WTC11 (cell line): Measurements from ENCODE around the gene SRD5A1. TPM values are rescaled to one million over a fixed set of nuclear protein-coding genes. Genes with fewer than 3 reads are reported as not detected.

Experiments used
- ATAC-seq: fragments of 200-7000 bp; cut with Tn5 transposase; 2 replicates; pipeline ENCODE4 v1.10.0; 2021; ENCODE audit warnings: mild to moderate bottlenecking, moderate library complexity
- CTCF ChIA-PET: fragments of 300-600 bp; sonication (Branson Sonifier 250); formaldehyde crosslinking; loops from one replicate; lab custom pipeline; 2021; ENCODE audit warnings: antibody characterized with exemption; lab: Charles Lee
- POLR2A ChIA-PET: fragments of 350-600 bp; sonication (Branson Sonifier 250); formaldehyde crosslinking; loops from one replicate; lab custom pipeline; 2021; ENCODE audit warnings: antibody characterized with exemption; lab: Charles Lee
- DNase-seq: peaks from one replicate; pipeline ENCODE4 v3.0.0; 2021; ENCODE audit warnings: low spot score
- H3K27ac Mint-ChIP-seq: 2 replicates; pipeline ENCODE4 v1.8.0; 2021; ENCODE audit warnings: mixed read lengths
- H3K27me3 Mint-ChIP-seq: 2 replicates; pipeline ENCODE4 v1.8.0; 2021; ENCODE audit warnings: low read depth, mild to moderate bottlenecking, moderate library complexity, mixed read lengths
- H3K36me3 Mint-ChIP-seq: 2 replicates; pipeline ENCODE4 v1.8.0; 2021; ENCODE audit warnings: mixed read lengths
- H3K4me1 Mint-ChIP-seq: 2 replicates; pipeline ENCODE4 v1.8.0; 2022; ENCODE audit warnings: mixed read lengths
- H3K4me3 Mint-ChIP-seq: 2 replicates; pipeline ENCODE4 v1.8.0; 2021; ENCODE audit warnings: mild to moderate bottlenecking, moderate library complexity, mixed read lengths
- H3K9me3 Mint-ChIP-seq: 2 replicates; pipeline ENCODE4 v1.8.0; 2021; ENCODE audit warnings: mixed read lengths
- CBFB ChIP-seq: sonication (generic); formaldehyde crosslinking; IDR thresholded peaks from 2 replicates; pipeline ENCODE4 v1.8.1; 2022; ENCODE audit warnings: mild to moderate bottlenecking, low read depth, missing genetic modification reagents
- ELF4 ChIP-seq: sonication (generic); formaldehyde crosslinking; IDR thresholded peaks from 2 replicates; pipeline ENCODE4 v1.8.1; 2022; ENCODE audit warnings: low read depth, mild to moderate bottlenecking, moderate library complexity, missing genetic modification reagents
- FOXK1 ChIP-seq: sonication (generic); formaldehyde crosslinking; IDR thresholded peaks from 2 replicates; pipeline ENCODE4 v1.8.0; 2022; ENCODE audit warnings: mild to moderate bottlenecking, moderate library complexity, missing genetic modification reagents
- FOXP1 ChIP-seq: sonication (generic); formaldehyde crosslinking; IDR thresholded peaks from 2 replicates; pipeline ENCODE4 v1.8.0; 2022; ENCODE audit warnings: missing genetic modification reagents, mild to moderate bottlenecking, moderate library complexity, borderline replicate concordance
- GABPB1 ChIP-seq: sonication (generic); formaldehyde crosslinking; IDR thresholded peaks from 2 replicates; pipeline ENCODE4 v1.8.1; 2023; ENCODE audit warnings: mild to moderate bottlenecking, missing genetic modification reagents
- IRF2 ChIP-seq: sonication (generic); formaldehyde crosslinking; IDR thresholded peaks from 2 replicates; pipeline ENCODE4 v1.8.0; 2022; ENCODE audit warnings: low read depth, missing genetic modification reagents, borderline replicate concordance
- KAT7 ChIP-seq: sonication (generic); formaldehyde crosslinking; IDR thresholded peaks from 2 replicates; pipeline ENCODE4 v1.8.1; 2023; ENCODE audit warnings: missing genetic modification reagents, mild to moderate bottlenecking, borderline replicate concordance
- OVOL2 ChIP-seq: fragments of 250-450 bp; sonication (Bioruptor Pico); IDR thresholded peaks from 2 replicates; pipeline ENCODE4 v1.9.0; 2021; ENCODE audit warnings: mild to moderate bottlenecking, borderline replicate concordance
- PRRX2 ChIP-seq: fragments of 250-450 bp; sonication (Bioruptor Pico); IDR thresholded peaks from 2 replicates; pipeline ENCODE4 v1.8.0; 2021; ENCODE audit warnings: mild to moderate bottlenecking
- RELA ChIP-seq: sonication (generic); formaldehyde crosslinking; IDR thresholded peaks from 2 replicates; pipeline ENCODE4 v1.8.1; 2022; ENCODE audit warnings: missing genetic modification reagents, mild to moderate bottlenecking, borderline replicate concordance
- RORB ChIP-seq: fragments of 250-450 bp; sonication (Bioruptor Pico); IDR thresholded peaks from 2 replicates; pipeline ENCODE4 v1.9.0; 2021; ENCODE audit warnings: mild to moderate bottlenecking
- total RNA-seq: library from RNA; stranded (reverse); gene quantifications from 3 replicates; pipeline ENCODE4 v1.2.3, GENCODE V29; 2021
- TF ChIP-seq, protein P1 (sequence below): fragments of 250-450 bp; sonication (Bioruptor Pico); IDR thresholded peaks from 2 replicates; pipeline ENCODE4 v2.1.2; 2022; ENCODE audit warnings: mild to moderate bottlenecking, moderate library complexity
- TF ChIP-seq, protein P2 (sequence below): fragments of 250-450 bp; sonication (Bioruptor Pico); IDR thresholded peaks from 2 replicates; pipeline ENCODE4 v1.9.0; 2021; ENCODE audit warnings: mild to moderate bottlenecking, borderline replicate concordance
- TF ChIP-seq, protein P3 (sequence below): sonication (generic); formaldehyde crosslinking; conservative IDR thresholded peaks from 2 replicates; pipeline ENCODE4 v1.8.1; 2023; ENCODE audit warnings: mild to moderate bottlenecking, low read depth, missing genetic modification reagents, moderate library complexity
- TF ChIP-seq, protein P4 (sequence below): sonication (generic); formaldehyde crosslinking; IDR thresholded peaks from 2 replicates; pipeline ENCODE4 v1.8.0; 2023; ENCODE audit warnings: missing genetic modification reagents, mild to moderate bottlenecking, borderline replicate concordance
- TF ChIP-seq, protein P5 (sequence below): fragments of 200-600 bp; IDR thresholded peaks from 2 replicates; pipeline ENCODE4 v1.8.0; 2022; ENCODE audit warnings: antibody characterized with exemption
- TF ChIP-seq, protein P6 (sequence below): sonication (generic); formaldehyde crosslinking; IDR thresholded peaks from 2 replicates; pipeline ENCODE4 v1.8.0; 2023; ENCODE audit warnings: missing genetic modification reagents

Gene SRD5A1
- total RNA-seq, 1 experiment from 2014 or later = 36.9 TPM

DNA sequence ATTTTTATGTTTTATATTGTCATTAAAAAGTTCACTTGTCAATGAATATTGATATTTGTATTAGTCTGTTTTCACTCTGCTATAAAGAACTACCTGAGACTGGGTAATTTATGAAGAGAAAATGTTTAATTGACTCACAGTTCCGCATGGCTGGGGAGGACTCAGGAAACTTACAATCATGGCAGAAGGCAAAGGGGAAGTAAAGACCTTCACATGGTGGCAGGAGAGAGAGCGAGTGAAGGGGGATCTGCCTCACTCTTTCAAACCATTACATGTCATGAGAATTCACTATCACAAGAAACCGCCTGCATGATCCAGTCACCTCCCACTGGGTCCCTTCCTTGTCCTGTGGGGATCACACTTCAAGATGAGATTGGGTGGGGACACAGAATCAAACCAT, 27.4 kb downstream of the SRD5A1 start:
- peaks cover 7% of the 10 kb centered on the region for H3K4me1 Mint-ChIP-seq
- no peak overlapping the region for H3K4me3 Mint-ChIP-seq
- no peak for DNase-seq
- peaks cover 30% of the 10 kb centered on the region for H3K36me3 Mint-ChIP-seq
- no peaks in the 10 kb centered on the region for H3K27me3 Mint-ChIP-seq
- H3K27ac Mint-ChIP-seq = peak overlapping the region; percentile 34; the same call in 1 of the 2 replicates
- CTCF ChIA-PET = no interaction called here
- no peak for ATAC-seq
- TF ChIP-seq PRRX2 (CRISPR knock-in tag) (no peak), FOXP1 (CRISPR knock-in tag) (no peak)
- TF ChIP-seq, protein P1, sequence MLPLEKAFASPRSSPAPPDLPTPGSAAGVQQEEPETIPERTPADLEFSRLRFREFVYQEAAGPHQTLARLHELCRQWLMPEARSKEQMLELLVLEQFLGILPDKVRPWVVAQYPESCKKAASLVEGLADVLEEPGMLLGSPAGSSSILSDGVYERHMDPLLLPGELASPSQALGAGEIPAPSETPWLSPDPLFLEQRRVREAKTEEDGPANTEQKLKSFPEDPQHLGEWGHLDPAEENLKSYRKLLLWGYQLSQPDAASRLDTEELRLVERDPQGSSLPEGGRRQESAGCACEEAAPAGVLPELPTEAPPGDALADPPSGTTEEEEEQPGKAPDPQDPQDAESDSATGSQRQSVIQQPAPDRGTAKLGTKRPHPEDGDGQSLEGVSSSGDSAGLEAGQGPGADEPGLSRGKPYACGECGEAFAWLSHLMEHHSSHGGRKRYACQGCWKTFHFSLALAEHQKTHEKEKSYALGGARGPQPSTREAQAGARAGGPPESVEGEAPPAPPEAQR (CRISPR knock-in tag) = no peak
- POLR2A ChIA-PET = no interaction called here
- peaks cover 13% of the 10 kb centered on the region for H3K9me3 Mint-ChIP-seq

DNA sequence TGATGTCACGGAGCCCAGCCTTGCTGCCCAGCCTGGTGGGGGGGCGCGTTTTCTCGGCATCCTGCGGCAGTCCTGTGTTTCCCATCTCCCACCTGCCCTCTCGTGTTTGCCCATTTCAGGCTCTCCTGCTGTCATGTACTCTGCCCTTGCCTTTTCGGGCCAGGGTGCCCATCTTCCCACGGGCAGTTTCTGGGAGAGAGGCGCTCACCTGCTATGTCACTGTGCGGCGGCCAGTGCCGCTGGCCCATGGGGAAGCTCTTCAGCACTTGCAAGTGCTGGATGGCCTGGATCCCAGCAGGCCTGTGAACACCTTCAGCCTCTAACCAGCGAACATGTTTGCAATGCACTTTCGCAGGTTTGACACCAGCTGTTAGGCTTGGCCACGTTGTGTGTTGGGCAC, 33.5 kb downstream of the SRD5A1 start:
- H3K4me1 Mint-ChIP-seq = peaks cover 30% of the 10 kb centered on the region
- no peak overlapping the region for H3K4me3 Mint-ChIP-seq
- no peaks in the 10 kb centered on the region; the same call in 1 of the 2 replicates for H3K9me3 Mint-ChIP-seq
- no peak overlapping the region; the same call in 1 of the 2 replicates for H3K27ac Mint-ChIP-seq
- no peaks in the 10 kb centered on the region for H3K27me3 Mint-ChIP-seq
- H3K36me3 Mint-ChIP-seq = peaks cover 15% of the 10 kb centered on the region
- ATAC-seq = no peak
- DNase-seq = no peak
- ChIA-PET POLR2A (no interaction called here), CTCF (interaction anchor here (1.5 kb wide), 1 partner anchor 98 kb away, joined by 3 read pairs; no protein-coding TSS in a partner anchor)
- TF ChIP-seq, protein P1 (CRISPR knock-in tag) = no peak
- TF ChIP-seq GABPB1 (CRISPR knock-in tag) (no peak), KAT7 (CRISPR knock-in tag) (no peak), CBFB (CRISPR knock-in tag) (no peak), RELA (CRISPR knock-in tag) (no peak), FOXK1 (CRISPR knock-in tag) (no peak), OVOL2 (CRISPR knock-in tag) (no peak), RORB (CRISPR knock-in tag) (no peak), IRF2 (CRISPR knock-in tag) (no peak), ELF4 (CRISPR knock-in tag) (no peak)
- TF ChIP-seq, protein P2, sequence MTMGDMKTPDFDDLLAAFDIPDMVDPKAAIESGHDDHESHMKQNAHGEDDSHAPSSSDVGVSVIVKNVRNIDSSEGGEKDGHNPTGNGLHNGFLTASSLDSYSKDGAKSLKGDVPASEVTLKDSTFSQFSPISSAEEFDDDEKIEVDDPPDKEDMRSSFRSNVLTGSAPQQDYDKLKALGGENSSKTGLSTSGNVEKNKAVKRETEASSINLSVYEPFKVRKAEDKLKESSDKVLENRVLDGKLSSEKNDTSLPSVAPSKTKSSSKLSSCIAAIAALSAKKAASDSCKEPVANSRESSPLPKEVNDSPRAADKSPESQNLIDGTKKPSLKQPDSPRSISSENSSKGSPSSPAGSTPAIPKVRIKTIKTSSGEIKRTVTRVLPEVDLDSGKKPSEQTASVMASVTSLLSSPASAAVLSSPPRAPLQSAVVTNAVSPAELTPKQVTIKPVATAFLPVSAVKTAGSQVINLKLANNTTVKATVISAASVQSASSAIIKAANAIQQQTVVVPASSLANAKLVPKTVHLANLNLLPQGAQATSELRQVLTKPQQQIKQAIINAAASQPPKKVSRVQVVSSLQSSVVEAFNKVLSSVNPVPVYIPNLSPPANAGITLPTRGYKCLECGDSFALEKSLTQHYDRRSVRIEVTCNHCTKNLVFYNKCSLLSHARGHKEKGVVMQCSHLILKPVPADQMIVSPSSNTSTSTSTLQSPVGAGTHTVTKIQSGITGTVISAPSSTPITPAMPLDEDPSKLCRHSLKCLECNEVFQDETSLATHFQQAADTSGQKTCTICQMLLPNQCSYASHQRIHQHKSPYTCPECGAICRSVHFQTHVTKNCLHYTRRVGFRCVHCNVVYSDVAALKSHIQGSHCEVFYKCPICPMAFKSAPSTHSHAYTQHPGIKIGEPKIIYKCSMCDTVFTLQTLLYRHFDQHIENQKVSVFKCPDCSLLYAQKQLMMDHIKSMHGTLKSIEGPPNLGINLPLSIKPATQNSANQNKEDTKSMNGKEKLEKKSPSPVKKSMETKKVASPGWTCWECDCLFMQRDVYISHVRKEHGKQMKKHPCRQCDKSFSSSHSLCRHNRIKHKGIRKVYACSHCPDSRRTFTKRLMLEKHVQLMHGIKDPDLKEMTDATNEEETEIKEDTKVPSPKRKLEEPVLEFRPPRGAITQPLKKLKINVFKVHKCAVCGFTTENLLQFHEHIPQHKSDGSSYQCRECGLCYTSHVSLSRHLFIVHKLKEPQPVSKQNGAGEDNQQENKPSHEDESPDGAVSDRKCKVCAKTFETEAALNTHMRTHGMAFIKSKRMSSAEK (CRISPR knock-in tag) = no peak
- TF ChIP-seq, protein P3, sequence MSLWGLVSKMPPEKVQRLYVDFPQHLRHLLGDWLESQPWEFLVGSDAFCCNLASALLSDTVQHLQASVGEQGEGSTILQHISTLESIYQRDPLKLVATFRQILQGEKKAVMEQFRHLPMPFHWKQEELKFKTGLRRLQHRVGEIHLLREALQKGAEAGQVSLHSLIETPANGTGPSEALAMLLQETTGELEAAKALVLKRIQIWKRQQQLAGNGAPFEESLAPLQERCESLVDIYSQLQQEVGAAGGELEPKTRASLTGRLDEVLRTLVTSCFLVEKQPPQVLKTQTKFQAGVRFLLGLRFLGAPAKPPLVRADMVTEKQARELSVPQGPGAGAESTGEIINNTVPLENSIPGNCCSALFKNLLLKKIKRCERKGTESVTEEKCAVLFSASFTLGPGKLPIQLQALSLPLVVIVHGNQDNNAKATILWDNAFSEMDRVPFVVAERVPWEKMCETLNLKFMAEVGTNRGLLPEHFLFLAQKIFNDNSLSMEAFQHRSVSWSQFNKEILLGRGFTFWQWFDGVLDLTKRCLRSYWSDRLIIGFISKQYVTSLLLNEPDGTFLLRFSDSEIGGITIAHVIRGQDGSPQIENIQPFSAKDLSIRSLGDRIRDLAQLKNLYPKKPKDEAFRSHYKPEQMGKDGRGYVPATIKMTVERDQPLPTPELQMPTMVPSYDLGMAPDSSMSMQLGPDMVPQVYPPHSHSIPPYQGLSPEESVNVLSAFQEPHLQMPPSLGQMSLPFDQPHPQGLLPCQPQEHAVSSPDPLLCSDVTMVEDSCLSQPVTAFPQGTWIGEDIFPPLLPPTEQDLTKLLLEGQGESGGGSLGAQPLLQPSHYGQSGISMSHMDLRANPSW = no peak
- TF ChIP-seq, protein P4, sequence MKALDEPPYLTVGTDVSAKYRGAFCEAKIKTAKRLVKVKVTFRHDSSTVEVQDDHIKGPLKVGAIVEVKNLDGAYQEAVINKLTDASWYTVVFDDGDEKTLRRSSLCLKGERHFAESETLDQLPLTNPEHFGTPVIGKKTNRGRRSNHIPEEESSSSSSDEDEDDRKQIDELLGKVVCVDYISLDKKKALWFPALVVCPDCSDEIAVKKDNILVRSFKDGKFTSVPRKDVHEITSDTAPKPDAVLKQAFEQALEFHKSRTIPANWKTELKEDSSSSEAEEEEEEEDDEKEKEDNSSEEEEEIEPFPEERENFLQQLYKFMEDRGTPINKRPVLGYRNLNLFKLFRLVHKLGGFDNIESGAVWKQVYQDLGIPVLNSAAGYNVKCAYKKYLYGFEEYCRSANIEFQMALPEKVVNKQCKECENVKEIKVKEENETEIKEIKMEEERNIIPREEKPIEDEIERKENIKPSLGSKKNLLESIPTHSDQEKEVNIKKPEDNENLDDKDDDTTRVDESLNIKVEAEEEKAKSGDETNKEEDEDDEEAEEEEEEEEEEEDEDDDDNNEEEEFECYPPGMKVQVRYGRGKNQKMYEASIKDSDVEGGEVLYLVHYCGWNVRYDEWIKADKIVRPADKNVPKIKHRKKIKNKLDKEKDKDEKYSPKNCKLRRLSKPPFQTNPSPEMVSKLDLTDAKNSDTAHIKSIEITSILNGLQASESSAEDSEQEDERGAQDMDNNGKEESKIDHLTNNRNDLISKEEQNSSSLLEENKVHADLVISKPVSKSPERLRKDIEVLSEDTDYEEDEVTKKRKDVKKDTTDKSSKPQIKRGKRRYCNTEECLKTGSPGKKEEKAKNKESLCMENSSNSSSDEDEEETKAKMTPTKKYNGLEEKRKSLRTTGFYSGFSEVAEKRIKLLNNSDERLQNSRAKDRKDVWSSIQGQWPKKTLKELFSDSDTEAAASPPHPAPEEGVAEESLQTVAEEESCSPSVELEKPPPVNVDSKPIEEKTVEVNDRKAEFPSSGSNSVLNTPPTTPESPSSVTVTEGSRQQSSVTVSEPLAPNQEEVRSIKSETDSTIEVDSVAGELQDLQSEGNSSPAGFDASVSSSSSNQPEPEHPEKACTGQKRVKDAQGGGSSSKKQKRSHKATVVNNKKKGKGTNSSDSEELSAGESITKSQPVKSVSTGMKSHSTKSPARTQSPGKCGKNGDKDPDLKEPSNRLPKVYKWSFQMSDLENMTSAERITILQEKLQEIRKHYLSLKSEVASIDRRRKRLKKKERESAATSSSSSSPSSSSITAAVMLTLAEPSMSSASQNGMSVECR (CRISPR knock-in tag) = no peak
- TF ChIP-seq, protein P5, sequence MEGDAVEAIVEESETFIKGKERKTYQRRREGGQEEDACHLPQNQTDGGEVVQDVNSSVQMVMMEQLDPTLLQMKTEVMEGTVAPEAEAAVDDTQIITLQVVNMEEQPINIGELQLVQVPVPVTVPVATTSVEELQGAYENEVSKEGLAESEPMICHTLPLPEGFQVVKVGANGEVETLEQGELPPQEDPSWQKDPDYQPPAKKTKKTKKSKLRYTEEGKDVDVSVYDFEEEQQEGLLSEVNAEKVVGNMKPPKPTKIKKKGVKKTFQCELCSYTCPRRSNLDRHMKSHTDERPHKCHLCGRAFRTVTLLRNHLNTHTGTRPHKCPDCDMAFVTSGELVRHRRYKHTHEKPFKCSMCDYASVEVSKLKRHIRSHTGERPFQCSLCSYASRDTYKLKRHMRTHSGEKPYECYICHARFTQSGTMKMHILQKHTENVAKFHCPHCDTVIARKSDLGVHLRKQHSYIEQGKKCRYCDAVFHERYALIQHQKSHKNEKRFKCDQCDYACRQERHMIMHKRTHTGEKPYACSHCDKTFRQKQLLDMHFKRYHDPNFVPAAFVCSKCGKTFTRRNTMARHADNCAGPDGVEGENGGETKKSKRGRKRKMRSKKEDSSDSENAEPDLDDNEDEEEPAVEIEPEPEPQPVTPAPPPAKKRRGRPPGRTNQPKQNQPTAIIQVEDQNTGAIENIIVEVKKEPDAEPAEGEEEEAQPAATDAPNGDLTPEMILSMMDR = no peak
- TF ChIP-seq, protein P6, sequence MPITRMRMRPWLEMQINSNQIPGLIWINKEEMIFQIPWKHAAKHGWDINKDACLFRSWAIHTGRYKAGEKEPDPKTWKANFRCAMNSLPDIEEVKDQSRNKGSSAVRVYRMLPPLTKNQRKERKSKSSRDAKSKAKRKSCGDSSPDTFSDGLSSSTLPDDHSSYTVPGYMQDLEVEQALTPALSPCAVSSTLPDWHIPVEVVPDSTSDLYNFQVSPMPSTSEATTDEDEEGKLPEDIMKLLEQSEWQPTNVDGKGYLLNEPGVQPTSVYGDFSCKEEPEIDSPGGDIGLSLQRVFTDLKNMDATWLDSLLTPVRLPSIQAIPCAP (CRISPR knock-in tag) = no peak
